ENCODE measurements around the gene LETM1.

DNA sequence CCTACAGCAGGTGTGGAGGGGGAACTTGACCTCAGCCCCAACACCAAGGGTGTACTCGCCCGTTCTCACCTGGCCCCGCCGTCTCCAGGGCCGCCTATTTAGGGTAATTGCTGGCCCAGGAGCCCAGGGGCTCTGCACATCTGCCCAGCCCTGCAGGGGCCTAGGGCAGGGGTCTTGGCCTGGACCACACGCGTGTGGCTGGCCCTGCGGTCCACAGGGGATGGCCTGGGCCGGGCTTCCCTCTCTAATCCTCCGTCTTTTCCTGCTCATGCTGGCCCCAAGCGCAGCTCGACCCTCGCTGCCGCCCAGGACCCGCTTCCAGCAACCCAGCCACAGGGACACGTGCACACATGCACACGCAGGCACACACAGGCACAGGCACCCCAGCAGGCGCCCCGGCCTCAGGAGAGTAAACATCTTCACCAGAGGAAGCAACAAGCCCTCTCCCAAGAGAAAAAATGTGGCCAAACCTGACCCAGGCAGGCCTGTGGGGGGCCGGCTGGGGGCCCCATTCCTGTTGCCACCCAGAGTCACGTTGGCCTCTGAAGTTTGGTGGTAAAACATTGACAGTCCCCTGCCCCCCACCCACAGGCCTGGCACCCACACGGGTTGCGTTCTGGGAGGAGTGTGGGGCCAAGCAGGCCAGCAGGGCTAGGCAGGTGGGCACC lies 87.5 kb downstream of the LETM1 start:
- TF ChIP-seq, protein P1, sequence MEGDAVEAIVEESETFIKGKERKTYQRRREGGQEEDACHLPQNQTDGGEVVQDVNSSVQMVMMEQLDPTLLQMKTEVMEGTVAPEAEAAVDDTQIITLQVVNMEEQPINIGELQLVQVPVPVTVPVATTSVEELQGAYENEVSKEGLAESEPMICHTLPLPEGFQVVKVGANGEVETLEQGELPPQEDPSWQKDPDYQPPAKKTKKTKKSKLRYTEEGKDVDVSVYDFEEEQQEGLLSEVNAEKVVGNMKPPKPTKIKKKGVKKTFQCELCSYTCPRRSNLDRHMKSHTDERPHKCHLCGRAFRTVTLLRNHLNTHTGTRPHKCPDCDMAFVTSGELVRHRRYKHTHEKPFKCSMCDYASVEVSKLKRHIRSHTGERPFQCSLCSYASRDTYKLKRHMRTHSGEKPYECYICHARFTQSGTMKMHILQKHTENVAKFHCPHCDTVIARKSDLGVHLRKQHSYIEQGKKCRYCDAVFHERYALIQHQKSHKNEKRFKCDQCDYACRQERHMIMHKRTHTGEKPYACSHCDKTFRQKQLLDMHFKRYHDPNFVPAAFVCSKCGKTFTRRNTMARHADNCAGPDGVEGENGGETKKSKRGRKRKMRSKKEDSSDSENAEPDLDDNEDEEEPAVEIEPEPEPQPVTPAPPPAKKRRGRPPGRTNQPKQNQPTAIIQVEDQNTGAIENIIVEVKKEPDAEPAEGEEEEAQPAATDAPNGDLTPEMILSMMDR (IDR thresholded peaks at IDR 0.05) = no peak
- TF ChIP-seq POLR2A (IDR thresholded peaks at IDR 0.05) = no peak

All from adrenal gland (tissue), 5 donors.